Retina (tissue), 1 donor: Measurements from ENCODE around the gene PDK3.

Experiments
- DNase-seq: peaks from one replicate; pipeline ENCODE4 v3.0.0-alpha.2; 2016

The PDK3 gene

GRCh38 chrX:24483596-24483995 is 18.5 kb downstream of the PDK3 start:
- no peak for DNase-seq

- DNase-seq, result no peak
These were observed 20.2 kb downstream of the PDK3 start for GRCh38 chrX:24485323-24485722.

- DNase-seq, result no peak
These were observed 21.0 kb downstream of the PDK3 start for GRCh38 chrX:24485976-24486680.

- no peak for DNase-seq
These were observed 22.5 kb downstream of the PDK3 start for GRCh38 chrX:24487571-24487970.

GRCh38 chrX:24491741-24492140 is 26.7 kb downstream of the PDK3 start:
- DNase-seq, result no peak

GRCh38 chrX:24493740-24494581 is 28.9 kb downstream of the PDK3 start:
- no peak for DNase-seq

- DNase-seq, result no peak
These were observed 29.6 kb downstream of the PDK3 start for GRCh38 chrX:24494647-24495075.

GRCh38 chrX:24495700-24496099 is 30.6 kb downstream of the PDK3 start:
- no peak for DNase-seq

- peak; percentile 9 for DNase-seq
These were observed 33.1 kb downstream of the PDK3 start for GRCh38 chrX:24498181-24498580.

GRCh38 chrX:24498975-24499374 is 33.9 kb downstream of the PDK3 start:
- no peak for DNase-seq

GRCh38 chrX:24506082-24506481 is 41.0 kb downstream of the PDK3 start:
- no peak for DNase-seq

GRCh38 chrX:24508375-24508774 is 43.3 kb downstream of the PDK3 start:
- DNase-seq, result no peak

GRCh38 chrX:24513416-24513815 is 48.3 kb downstream of the PDK3 start:
- no peak for DNase-seq

- no peak for DNase-seq
These were observed 50.4 kb downstream of the PDK3 start for GRCh38 chrX:24515447-24515846.

- DNase-seq, result no peak
These were observed 55.4 kb downstream of the PDK3 start for GRCh38 chrX:24520472-24520871.

GRCh38 chrX:24525455-24525854 is 60.4 kb downstream of the PDK3 start:
- no peak for DNase-seq

- no peak for DNase-seq
These were observed 61.5 kb downstream of the PDK3 start for GRCh38 chrX:24526616-24527015.

- DNase-seq, result no peak
These were observed 63.5 kb downstream of the PDK3 start for GRCh38 chrX:24528605-24529004.

GRCh38 chrX:24536551-24536950 is 71.5 kb downstream of the PDK3 start:
- no peak for DNase-seq

- DNase-seq, result no peak
These were observed 77.7 kb downstream of the PDK3 start for GRCh38 chrX:24542756-24543155.

GRCh38 chrX:24547961-24548360 is 82.9 kb downstream of the PDK3 start:
- no peak for DNase-seq

GRCh38 chrX:24550166-24550565 is 85.1 kb downstream of the PDK3 start:
- no peak for DNase-seq

GRCh38 chrX:24553011-24553410 is 87.9 kb downstream of the PDK3 start:
- DNase-seq, result no peak

- no peak for DNase-seq
These were observed 96.0 kb downstream of the PDK3 start for GRCh38 chrX:24561121-24561520.
